Measurements from ENCODE around the gene TRAPPC12.

Gene TRAPPC12

DNA sequence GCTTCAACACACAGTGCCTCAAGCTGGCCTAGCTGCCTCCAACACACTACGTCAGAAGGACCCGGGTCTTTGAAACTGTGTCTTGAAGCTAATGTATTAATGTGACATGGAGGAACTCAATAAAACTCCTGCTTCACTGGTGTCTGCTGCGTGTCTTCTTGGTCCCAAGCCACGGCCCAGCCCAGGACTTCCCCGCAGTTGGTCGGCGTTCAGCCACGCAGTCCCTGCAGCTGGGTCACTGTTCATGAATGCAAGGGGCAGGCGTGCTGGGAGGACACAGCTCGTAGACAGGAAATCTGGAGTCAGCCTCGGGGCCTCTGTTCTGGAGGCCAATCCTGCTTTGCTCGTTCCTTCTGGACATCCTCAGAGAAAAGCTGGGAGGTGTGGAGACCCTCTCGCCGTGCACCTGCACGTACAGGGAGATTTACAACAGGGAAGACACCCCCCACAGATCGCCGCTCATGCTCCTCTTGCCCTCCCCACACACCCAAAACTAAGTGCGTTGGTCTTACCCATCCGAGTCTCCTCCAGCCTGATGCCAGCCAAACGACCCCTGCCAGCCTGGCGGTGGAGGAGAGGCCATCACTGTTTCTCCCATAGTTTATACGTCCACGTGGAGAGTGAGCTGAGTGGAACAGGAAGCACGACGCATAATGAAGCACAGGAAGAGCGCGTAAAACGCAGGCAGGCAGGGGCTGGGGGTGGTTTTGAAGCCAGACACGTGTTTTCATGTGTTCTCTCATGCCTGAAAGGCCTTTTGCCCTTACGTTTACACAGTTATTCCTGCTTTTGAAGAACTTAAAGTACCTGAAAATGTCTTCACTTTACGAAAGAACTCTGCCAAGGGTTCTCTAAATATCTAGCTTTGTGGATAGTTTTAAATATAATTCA, 100.2 kb downstream of the TRAPPC12 start:
- DNase-seq (ENCODE audit: insufficient read length), result no peak
- TF ChIP-seq POLR2AphosphoS5 (IDR thresholded peaks at IDR 0.05; ENCODE audit: low read depth, low read length), result no peak
- TF ChIP-seq POLR2A (IDR thresholded peaks at IDR 0.05; ENCODE audit: low read depth, low read length), result no peak
- no peak for TF ChIP-seq TAF1 (IDR thresholded peaks at IDR 0.05; ENCODE audit: borderline replicate concordance, low read depth, low read length)
- no peak for FAIRE-seq

DNA sequence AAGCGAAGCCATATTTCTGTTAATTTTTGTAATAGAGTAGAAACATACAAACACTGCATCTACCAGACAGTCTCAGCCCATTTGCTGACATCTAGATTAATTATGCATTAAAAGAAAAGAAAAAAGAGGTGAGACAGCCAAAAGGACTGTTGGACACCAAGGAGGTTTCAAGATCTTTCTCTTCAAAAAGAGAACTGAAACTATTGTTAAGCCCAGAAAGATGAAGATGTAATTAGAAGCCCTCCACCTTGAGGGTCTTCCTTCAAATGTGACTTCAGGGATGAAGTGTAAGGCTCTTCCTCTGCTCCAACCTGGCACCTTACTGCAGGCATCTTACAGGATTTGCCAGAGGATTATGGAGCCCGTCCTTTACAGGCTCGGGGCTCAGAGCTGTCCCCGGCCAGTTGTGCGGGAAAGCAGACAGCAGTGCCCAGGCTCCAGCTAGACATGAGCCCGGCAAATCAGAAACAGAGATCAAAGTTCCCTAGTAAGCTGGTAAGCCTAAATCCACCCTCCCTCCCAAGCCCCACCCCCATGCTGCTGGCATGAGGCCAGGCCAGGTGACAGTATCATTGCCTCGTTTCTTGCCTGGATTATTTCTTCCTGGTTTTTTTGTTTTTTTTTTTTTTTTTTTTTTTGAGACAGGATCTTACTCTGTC, 101.0 kb downstream of the TRAPPC12 start:
- TF ChIP-seq TAF1 (IDR thresholded peaks at IDR 0.05; ENCODE audit: borderline replicate concordance, low read depth, low read length) (no peak), POLR2AphosphoS5 (IDR thresholded peaks at IDR 0.05; ENCODE audit: low read depth, low read length) (no peak), POLR2A (IDR thresholded peaks at IDR 0.05; ENCODE audit: low read depth, low read length) (no peak)
- FAIRE-seq (no peak), DNase-seq (ENCODE audit: insufficient read length) (no peak)

DNA sequence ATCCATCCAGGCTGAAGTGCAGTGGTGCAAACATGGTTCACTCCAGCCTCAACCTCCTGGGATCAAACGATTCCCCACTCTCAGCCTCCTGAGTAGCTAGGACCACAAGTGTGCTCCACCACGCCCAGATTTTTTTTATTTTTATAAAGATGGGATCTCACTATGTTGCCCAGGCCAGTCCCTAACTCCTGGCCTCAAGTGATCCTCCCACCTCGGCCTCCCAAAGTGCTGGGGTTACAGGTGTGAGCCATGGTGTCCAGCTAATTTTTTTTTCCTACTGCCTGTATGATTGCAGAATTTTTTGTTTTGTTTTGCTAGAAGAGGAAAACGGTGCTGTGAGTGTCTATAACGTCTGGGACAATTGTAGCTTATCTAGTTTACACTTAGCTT, 101.5 kb downstream of the TRAPPC12 start:
- DNase-seq (ENCODE audit: insufficient read length), result no peak
- no peak for FAIRE-seq
- TF ChIP-seq POLR2AphosphoS5 (IDR thresholded peaks at IDR 0.05; ENCODE audit: low read depth, low read length), result no peak
- no peak for TF ChIP-seq TAF1 (IDR thresholded peaks at IDR 0.05; ENCODE audit: borderline replicate concordance, low read depth, low read length)
- no peak for TF ChIP-seq POLR2A (IDR thresholded peaks at IDR 0.05; ENCODE audit: low read depth, low read length)

GRCh38 chr2:3481736-3482362, 102.4 kb downstream of the TRAPPC12 start:
- FAIRE-seq (no peak), DNase-seq (ENCODE audit: insufficient read length) (no peak)
- TF ChIP-seq POLR2AphosphoS5 (IDR thresholded peaks at IDR 0.05; ENCODE audit: low read depth, low read length), result no peak
- no peak for TF ChIP-seq TAF1 (IDR thresholded peaks at IDR 0.05; ENCODE audit: borderline replicate concordance, low read depth, low read length)
- TF ChIP-seq POLR2A (IDR thresholded peaks at IDR 0.05; ENCODE audit: low read depth, low read length), result no peak

DNA sequence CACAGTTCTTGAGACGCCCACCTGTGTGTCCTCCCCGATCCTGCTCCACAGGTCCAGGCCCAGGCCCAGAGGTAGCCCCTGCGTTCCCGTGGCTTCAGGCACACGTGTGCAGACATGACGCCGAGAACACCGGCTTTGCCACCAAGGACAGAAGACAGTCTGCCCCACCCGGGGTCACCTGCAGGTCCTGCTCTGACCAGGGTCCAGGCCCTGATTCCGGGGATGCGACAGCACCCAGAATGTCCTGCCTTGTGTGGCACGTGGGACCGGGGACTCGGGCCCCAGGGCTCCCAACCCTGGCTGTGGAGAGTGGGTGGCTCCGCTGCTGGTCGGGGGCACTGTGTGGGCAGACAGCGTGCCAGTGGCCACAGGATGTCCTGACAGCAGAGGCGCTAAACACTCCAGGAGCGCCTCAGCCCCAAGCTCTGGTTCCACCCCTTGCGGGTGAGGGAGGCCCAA, 102.9 kb downstream of the TRAPPC12 start:
- DNase-seq (ENCODE audit: insufficient read length) (no peak), FAIRE-seq (no peak)
- TF ChIP-seq TAF1 (IDR thresholded peaks at IDR 0.05; ENCODE audit: borderline replicate concordance, low read depth, low read length) (no peak), POLR2A (IDR thresholded peaks at IDR 0.05; ENCODE audit: low read depth, low read length) (no peak), POLR2AphosphoS5 (IDR thresholded peaks at IDR 0.05; ENCODE audit: low read depth, low read length) (no peak)

DNA sequence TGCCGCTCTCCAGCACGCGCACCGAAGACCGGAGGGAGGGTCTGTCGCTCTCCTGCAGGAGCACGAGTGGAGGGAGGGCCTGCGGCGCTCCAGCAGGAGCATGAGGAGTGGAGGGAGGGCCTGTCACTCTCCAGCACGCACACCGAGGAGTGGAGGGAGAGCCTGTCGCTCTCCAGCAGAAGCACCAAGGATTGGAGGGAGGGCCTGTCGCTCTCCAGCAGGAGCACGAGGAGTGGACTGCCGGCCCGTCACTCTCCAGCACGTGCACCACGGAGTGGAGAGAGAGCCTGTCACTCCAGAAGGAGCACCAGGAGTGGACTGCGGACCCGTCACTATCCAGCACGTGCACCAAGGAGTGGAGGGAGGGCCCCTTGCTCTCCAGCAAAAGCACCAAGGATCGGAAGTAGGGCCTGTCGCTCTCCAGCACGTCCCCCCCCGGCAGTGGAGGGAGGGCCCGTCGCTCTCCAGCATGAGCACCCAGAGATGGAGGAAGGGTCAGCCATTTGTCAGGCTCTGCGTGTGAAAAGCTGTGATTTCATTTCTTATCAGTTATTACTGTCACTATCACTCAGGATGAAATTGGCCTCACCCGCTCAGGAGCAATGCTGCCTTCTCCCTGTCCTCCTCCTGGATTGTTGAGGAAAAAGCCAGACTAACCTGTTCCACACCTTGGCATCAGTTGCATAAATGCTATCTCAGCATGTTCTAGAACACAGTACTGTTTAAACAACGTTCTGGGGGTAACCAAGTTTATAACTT, 103.9 kb downstream of the TRAPPC12 start:
- TF ChIP-seq POLR2AphosphoS5 (IDR thresholded peaks at IDR 0.05; ENCODE audit: low read depth, low read length), result no peak
- no peak for TF ChIP-seq TAF1 (IDR thresholded peaks at IDR 0.05; ENCODE audit: borderline replicate concordance, low read depth, low read length)
- no peak for TF ChIP-seq POLR2A (IDR thresholded peaks at IDR 0.05; ENCODE audit: low read depth, low read length)
- FAIRE-seq (no peak), DNase-seq (ENCODE audit: insufficient read length) (no peak)

- DNase-seq (ENCODE audit: insufficient read length) (no peak), FAIRE-seq (no peak)
- TF ChIP-seq POLR2AphosphoS5 (IDR thresholded peaks at IDR 0.05; ENCODE audit: low read depth, low read length) (no peak), POLR2A (IDR thresholded peaks at IDR 0.05; ENCODE audit: low read depth, low read length) (no peak), TAF1 (IDR thresholded peaks at IDR 0.05; ENCODE audit: borderline replicate concordance, low read depth, low read length) (no peak)
Observed at GRCh38 chr2:3483986-3484960, 104.8 kb downstream of the TRAPPC12 start.

DNA sequence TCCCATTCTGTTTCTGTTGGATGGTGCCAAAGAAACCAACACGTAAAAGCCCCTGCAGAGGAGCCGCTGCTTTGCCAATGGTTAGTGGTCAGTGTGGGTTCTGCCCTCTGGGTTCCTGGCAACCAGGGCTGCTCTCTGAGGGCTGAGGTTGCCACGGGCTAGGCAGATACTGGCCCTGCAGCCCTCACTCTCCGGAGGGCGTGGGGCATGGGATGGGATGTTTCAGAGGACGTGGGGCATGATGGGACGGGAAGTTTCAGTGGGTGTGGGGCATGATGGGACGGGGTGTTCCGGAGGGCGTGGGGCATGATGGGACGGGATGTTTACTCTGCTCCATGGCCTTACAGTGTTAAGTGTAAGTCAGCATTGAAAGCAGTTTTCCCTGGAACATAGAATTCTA, 105.7 kb downstream of the TRAPPC12 start:
- FAIRE-seq, result no peak
- no peak for TF ChIP-seq POLR2AphosphoS5 (IDR thresholded peaks at IDR 0.05; ENCODE audit: low read depth, low read length)
- no peak for TF ChIP-seq TAF1 (IDR thresholded peaks at IDR 0.05; ENCODE audit: borderline replicate concordance, low read depth, low read length)
- TF ChIP-seq POLR2A (IDR thresholded peaks at IDR 0.05; ENCODE audit: low read depth, low read length), result no peak
- no peak for DNase-seq (ENCODE audit: insufficient read length)

DNA sequence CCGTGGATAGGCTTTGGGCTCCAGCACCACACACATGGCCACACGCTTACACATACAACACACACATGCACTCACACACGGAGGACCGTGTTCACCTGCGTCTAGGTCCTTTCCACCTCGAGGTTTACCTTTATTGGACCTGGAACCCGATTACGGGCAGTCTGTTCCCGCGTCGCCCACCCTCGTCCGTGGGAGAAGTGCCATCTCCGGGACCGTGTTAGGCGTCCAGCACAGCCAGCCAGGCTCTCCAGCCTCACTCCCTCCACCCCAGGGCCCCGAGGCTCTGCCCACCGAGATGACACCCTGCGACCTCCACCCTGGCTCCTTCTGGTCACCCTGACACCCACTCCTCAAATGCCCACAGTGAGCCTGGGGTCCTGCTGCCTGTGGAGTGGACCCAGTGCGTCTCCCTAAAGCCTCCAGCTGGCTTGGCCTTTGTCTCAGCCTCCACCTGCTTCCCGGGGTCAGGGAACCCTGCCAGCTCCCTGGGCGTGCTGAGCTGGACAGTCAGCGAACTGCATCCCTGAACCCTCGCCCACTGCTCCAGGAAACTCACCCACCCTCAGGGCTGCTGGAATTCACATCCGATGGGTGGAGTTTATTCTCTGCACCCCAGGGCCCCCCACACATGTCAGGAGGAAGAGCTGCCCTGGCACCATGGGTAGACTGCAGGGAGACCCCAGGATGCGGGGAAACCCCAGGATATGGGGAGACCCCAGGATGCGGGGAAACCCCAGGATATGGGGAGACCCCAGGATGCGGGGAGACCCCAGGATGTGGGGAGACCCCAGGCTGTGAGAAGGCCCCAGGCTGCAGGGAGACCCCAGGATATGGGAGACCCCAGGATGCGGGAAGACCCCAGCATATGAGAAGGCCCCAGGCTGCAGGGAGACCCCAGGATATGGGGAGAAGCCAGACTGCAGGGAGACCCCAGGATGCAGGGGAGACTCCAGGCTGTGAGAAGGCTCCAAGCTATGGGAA, 106.8 kb downstream of the TRAPPC12 start:
- FAIRE-seq (no peak), DNase-seq (ENCODE audit: insufficient read length) (no peak)
- TF ChIP-seq POLR2A (IDR thresholded peaks at IDR 0.05; ENCODE audit: low read depth, low read length) (no peak), POLR2AphosphoS5 (IDR thresholded peaks at IDR 0.05; ENCODE audit: low read depth, low read length) (no peak), TAF1 (IDR thresholded peaks at IDR 0.05; ENCODE audit: borderline replicate concordance, low read depth, low read length) (no peak)

All from GM12892 (cell line).